ENCODE results near the gene ZNF358.
A peak's percentile ranks its signal among the peaks of the same experiment; 100 is the strongest.

Gene ZNF358

GRCh38 chr19:7520131-7521051 is 4.5 kb downstream of the ZNF358 start:
- DNase-seq (ENCODE audit: low spot score): peak; percentile 62

GRCh38 chr19:7521551-7522071 is 5.7 kb downstream of the ZNF358 start:
- DNase-seq (ENCODE audit: low spot score): no peak

GRCh38 chr19:7522072-7522922 is 6.4 kb downstream of the ZNF358 start, which contains the start of gene MCOLN1:
Gene MCOLN1, plus strand, starts transcription at chr19:7522624. Its CDS starts 127 bp downstream, at chr19:7522751.
- peak; percentile 98 for DNase-seq (ENCODE audit: low spot score)

GRCh38 chr19:7522923-7523667 is 7.2 kb downstream of the ZNF358 start:
- no peak for DNase-seq (ENCODE audit: low spot score)

- DNase-seq (ENCODE audit: low spot score): no peak
Observed at GRCh38 chr19:7524523-7524922, 8.6 kb downstream of the ZNF358 start.

GRCh38 chr19:7524992-7525739 is 9.3 kb downstream of the ZNF358 start:
- no peak for DNase-seq (ENCODE audit: low spot score)

GRCh38 chr19:7526059-7526929 is 10.4 kb downstream of the ZNF358 start:
- no peak for DNase-seq (ENCODE audit: low spot score)

- peak; percentile 57 for DNase-seq (ENCODE audit: low spot score)
Observed at GRCh38 chr19:7527516-7528191, 11.8 kb downstream of the ZNF358 start.

GRCh38 chr19:7528192-7528519 is 12.3 kb downstream of the ZNF358 start:
- DNase-seq (ENCODE audit: low spot score): no peak

- DNase-seq (ENCODE audit: low spot score): no peak
Observed at GRCh38 chr19:7528522-7529245, 12.8 kb downstream of the ZNF358 start.

GRCh38 chr19:7529246-7529600 is 13.3 kb downstream of the ZNF358 start:
- DNase-seq (ENCODE audit: low spot score): no peak

- DNase-seq (ENCODE audit: low spot score): no peak
Observed at GRCh38 chr19:7529610-7530490, 13.9 kb downstream of the ZNF358 start.

- peak; percentile 52 for DNase-seq (ENCODE audit: low spot score)
Observed at GRCh38 chr19:7533281-7533885, 17.5 kb downstream of the ZNF358 start.

- DNase-seq (ENCODE audit: low spot score): peak; percentile 95
Observed at GRCh38 chr19:7533925-7534480, 18.1 kb downstream of the ZNF358 start.

GRCh38 chr19:7534531-7535046 is 18.7 kb downstream of the ZNF358 start:
- peak; percentile 91 for DNase-seq (ENCODE audit: low spot score)

- peak; percentile 97 for DNase-seq (ENCODE audit: low spot score)
Observed at GRCh38 chr19:7535047-7535997, 19.4 kb downstream of the ZNF358 start, which contains the start of gene PNPLA6. Gene PNPLA6, plus strand, starts transcription at chr19:7535717. Its CDS starts 72 bp downstream, at chr19:7535789.
